ENCODE results near the gene UNCX.

UNCX gene

DNA sequence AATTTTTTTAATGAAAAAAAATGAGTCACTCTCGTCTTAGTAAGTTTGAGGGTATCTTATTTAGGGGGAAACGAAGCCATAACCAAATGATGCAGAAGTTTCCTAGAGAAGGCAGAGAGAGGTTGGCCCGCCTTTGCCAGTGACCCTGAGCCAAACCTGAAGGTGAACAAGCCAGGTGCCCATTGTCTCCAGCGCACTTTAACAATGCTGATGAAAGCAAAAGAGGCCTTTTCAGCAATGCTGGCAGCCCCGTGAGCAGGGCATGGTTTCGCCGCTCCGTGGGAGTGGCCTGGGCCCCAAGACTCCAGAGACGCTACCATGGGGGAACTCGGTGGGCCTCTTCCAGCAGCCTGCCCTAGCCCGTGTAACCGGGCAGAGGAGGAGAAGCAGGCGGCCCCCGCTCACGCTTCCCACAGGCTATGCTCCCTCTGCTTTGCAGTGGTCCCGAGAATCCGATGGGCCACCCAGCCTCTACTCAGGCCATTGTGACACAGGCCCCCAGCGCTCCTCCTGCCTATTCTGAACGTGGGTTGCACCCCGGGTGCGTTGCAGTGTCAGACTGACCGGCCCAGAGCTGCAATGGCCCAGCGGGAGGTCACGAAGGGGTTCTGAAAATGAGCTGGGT, 14.0 kb upstream of the UNCX start:
- DNase-seq (ENCODE audit: low read depth in 2 of 2): no peak

DNA sequence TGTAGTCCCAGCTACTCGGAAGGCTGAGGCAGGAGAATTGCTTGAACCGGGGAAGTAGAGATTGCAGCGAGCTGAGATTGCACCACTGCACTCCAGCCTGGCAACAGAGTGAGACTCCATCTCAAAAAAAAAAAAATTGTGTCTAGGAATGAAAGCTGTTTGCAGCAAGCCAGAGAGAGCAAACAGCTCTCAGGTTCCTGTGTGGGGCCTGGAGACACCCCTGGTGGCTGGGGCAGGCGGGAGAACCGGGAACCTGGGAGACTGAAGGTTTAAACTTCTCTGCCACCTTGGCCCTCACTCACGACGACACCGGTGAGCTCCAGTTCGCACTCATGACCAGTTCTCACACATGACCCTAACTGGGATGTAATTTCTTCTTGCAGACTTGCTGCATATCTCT, 13.2 kb upstream of the UNCX start:
- no peak for DNase-seq (ENCODE audit: low read depth in 2 of 2)

DNA sequence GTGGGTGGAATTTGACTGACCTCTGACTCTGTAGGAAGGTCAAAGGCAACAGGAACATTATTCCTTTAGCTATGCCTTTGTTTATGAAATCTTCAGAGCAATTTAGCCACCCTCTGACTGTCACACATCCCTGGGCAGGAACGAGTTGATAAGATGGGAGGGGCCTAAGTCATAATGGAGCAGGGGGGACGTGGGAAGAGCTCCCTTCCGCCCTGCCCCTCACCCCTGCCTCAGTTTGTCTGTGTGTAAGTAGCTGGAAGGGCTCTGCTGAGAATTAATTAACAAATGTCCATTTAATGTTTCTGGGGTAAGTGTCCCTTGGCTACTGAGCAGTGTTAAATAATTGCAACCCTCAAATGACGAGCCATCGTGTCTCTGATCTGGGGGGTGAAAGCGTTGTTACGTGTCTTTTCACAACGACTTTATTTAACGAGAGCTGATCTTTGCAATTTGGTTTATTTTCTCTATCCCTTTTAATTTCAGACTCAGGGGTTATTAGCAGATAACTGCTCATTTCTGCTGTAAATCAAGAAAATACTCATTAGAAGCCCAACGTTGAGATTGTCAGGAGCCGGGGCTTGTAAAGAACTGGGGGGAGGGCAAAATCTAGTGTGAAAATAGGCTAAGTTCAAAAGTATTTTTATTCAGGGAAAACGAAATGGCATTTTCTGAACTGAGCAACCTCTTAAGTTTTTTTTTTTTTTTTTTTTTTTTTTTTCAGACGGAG, 12.5 kb upstream of the UNCX start:
- no peak for DNase-seq (ENCODE audit: low read depth in 2 of 2)

DNA sequence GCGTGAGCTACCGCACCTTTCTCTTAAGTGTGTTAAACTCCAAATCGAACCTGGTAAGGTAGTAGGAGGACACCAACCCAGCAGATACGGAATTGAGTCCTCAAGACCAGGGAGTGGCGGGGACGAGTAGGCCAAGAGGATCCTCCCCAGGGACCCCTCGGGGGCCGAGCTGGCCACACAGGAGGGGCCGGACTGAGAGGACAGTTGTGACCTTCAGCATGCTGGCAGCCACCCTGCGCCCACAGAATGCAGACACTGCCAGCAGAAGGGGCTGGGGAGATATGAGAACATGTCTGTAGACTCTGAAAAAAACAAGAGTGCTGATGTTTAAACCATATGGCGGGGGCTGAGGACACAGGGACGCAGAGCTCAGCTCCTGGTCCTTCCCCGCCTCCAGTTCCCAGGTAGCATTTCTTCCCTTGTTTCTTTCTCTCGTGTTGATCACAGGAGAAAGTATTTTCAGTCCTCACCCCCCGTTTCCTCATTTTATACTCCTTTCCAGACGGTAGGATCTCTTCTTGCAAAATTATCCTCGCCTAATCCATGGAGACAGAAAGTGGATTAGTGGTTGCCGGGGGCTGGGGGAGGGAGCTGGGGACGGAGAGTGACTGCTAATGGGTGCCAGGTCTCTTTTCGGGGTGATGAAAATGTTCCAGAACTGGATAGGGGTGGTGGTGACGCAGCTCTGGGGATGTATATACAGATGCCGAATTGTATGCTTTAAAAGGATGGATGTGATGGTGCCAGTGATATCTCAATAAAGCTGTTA, 11.5 kb upstream of the UNCX start:
- no peak for DNase-seq (ENCODE audit: low read depth in 2 of 2)

DNA sequence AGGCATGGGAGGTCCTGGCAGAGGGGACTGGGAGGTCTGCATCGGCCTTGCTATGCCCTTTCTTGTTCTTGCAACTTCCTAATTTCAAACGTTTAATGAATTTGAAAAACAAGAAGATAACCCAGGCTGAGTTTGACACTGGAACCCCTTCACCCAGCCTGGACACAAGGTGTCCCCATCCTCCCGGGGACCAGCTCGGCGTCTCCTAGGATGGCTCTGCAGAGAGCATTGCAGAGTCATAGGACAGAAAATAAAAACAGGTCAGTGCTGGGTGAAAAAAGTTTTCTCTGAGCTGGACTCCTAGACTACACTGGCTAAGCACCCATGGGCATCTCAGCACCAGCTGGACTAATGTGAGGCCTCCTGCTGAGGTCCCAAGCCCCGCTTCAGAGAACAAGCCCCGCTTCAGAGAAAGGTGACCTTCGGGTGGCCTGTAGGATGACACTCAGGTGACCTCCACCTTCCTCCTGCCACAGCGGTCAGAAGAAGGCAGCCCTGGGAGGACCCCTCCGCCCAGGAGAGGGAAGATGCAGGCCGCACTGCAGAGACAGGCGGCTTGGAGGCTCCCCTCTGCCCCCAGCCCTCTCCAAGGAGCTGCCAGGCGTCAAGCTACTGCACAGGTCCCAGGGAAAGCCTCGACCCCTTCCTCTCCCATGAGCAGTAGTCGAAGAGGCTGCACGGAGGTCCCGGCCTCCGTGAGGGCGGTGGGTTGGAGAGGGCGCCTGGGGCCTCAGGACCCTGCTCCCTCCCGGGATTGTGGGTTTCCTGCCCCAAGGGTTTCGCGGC, 9.3 kb upstream of the UNCX start:
- no peak for DNase-seq (ENCODE audit: low read depth in 2 of 2)

DNA sequence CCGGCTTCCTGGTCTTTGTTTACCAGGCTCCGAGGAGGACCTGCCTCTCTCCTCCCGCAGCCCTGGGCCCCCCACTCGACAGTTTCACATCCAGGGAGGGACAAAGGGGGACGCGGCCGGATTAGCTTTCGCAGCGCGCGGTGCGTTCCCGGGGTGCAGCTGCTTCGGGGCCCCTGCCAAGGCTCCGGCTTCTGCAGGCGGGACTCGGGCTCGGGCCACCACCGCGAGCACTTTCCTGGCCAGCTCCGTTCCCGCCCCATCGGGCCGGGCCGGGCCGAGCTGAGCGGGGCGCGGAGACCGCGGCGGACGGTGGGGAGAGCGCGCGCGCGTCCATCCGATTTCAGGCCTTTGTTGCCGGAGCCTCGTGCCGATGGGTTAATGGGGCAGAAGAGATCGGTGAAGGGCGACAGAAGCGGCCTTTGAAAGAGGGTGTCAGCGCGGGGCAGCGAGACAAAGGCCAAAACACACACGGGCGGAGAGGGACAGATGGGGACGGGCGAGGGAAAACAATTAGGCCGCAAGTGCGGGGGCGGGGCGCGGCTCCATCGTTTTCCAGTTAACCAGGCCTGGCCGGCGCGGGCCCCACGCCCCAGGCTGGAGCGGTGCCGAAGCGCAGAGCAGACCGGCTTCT, 8.5 kb upstream of the UNCX start:
- no peak for DNase-seq (ENCODE audit: low read depth in 2 of 2)

DNA sequence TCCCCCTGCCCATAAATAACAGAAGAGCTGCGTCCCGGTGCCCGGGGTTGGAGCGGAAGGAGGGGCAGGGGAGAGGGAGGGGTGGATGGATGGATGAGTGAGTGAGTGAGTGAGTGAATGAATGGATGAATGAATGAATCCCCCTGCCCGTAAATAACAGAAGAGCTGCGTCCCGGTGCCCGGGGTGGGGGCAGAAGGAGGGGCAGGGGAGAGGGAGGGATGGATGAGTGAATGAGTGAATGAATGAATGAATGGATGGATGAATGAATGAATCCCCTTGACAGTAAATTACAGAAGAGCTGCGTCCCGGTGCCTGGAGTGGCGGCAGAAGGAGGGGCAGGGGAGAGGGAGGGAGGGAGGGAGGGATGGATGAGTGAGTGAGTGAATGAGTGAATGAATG, 7.6 kb upstream of the UNCX start:
- no peak for DNase-seq (ENCODE audit: low read depth in 2 of 2)

DNA sequence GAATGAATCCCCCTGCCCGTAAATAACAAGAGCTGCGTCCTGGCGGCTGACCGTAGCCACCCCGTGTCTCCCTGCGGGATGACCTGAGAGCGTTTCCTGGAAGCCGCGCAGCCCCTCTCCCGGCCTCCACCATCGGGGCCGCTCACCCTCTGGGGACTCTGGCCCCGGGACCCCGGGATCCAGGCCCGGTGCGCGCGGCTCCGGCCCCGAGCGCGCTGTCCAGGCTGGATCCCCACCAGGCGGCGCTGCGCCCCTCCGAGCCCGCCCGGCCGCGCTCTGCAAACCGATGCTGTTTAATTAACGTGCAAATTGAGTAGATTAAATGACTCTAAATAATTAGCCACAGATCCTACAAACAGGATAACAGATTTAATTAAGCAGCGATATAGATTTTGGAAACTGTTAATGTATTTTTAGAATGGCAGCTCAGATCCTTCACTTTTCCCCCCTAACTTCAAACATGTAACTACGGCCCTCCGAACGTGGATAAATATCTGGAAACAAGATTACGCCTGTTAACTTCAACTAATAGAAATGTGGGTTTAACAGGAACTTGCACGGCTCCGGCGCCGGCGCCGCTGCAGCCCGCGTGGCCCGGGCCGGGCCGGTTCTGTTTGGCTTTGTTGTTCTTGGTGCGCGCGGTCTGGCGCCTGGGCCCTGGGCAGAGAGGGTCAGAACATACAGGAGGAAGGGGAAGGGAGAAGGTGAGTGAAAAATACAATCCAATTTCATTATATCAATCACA, 7.1 kb upstream of the UNCX start:
- DNase-seq (ENCODE audit: low read depth in 2 of 2): no peak

DNA sequence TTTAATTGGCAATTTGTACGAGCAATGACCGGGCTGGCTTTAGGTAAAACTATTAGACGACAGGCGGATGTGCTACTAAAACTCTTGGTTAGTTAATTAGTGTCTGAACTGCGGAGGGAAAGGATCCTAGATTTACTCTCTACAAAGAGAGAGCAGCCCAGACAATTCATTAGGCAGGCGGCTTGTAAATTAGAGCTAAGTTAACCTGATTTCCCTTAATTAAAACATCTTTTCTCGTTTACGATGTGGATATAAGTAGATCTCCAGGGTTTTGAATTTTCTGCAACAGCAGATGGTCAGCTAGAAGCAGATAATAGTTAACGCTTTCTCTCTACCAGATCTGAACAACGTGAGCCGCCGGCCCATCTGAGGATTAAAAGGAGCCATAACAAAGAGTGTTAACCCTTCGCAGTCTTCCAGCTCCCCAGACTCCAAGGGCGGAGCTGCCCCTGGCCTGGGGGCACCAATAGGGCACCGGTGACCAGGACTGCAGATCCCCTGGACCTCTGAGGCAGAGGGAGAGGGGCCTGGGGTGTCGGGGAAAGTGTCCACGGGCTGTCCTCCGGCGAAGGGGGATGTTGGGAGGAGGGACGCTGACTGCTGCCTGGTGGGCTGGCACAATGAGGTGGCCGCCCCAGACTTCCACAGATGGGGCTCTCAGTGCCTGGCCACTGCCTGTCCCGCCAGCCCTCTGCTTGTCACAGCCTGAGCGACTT, 6.3 kb upstream of the UNCX start:
- DNase-seq (ENCODE audit: low read depth in 2 of 2): no peak

DNA sequence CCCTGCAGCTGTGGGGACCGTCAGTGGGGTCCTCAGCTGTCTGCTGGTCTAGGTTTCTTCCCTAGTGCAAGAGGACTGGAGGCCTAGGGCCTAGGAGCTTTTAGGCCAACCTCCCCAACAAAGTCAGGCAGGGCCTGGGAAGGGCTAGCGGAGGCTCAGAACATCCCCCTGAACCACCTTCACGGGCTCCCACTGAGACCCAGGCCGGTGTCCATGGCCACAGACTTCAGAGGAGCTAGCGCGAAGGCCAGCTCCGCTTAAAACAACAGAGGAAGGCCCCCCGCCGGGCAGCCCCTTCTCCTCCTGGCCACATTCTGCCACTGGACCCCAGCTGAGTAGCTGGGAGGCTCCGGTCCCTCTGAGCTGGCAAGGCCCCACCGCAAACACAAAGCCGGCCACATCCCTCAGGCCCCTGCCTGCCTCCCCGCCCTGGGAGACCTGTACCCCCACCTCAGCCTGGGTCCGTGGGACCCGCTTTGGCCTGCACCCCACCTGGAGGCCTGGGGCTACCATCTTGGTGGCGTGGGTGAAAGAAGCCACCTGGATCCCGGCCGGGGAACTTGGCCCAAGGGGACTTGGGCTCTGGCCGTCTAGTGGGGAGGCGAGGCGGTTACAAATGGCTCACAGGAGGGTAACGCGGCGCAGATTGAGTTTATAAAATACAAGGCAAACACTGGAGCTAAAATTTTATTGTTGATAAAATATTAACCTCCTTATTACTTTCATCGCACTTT, 5.4 kb upstream of the UNCX start:
- DNase-seq (ENCODE audit: low read depth in 2 of 2): no peak

DNA sequence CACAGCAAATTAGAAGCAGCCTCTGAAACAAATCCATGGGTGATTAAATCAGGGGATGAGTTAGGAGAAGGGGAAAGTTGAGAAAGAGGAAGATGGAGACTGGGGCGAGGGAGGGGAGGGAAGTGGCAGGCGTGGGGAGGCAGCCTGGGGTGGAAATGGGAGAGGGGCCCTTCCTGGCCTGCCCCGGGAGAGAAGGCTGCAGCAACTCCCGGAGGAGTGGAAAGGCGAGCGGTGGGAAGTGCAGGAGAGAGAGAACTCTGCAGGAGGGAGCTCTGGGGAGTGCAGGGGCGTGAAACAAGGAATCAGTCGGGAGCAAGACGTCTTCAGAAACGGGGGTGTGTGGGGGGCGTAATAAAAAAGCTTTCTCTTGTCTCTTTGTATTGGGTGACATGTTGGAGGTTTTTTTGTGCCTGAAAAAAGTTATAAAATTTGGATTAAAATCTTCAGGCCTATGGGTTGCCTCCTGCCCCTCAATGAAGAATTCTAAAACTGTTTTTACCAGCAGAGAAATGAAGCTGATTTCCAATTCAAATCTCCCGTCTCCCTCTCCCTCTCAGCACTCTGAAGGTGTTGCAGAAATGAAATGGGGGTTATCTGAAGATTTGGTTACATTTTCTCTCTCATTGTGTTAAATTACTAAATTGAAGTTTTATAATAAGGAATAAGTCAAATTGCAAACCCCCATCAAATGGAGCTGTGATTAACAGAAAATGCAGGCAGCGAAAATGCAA, 4.7 kb upstream of the UNCX start:
- no peak for DNase-seq (ENCODE audit: low read depth in 2 of 2)

DNA sequence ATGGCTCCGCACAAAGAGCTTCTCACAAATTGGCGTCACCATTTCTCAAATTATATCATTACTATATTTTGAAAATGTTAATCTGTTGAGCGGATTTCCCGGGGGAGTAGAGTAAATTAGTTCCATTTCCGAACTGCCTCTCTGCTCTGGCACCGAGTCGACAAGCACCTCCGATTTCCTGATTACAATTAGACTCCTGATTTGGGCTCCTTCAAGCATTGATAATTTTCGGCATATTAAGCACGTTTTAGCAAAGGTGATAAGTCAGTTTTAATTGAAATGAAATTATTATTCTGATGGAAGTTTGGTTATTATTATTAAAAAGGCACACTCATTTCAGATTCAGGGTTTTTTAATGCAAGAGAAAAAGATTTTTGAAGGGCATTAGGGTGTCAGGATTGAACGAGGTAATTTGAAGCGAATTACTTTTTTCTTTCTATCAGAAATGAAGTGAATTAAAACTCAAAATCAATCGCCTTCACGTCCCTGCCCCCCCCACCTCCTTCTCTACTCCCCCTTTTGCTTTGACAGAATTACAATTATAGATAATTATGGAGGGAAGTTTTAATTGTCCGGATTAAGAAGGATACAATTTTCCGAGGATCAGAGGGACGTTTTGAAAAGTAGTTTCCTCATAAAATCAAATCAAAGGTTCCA, 4.0 kb upstream of the UNCX start:
- DNase-seq (ENCODE audit: low read depth in 2 of 2): no peak

DNA sequence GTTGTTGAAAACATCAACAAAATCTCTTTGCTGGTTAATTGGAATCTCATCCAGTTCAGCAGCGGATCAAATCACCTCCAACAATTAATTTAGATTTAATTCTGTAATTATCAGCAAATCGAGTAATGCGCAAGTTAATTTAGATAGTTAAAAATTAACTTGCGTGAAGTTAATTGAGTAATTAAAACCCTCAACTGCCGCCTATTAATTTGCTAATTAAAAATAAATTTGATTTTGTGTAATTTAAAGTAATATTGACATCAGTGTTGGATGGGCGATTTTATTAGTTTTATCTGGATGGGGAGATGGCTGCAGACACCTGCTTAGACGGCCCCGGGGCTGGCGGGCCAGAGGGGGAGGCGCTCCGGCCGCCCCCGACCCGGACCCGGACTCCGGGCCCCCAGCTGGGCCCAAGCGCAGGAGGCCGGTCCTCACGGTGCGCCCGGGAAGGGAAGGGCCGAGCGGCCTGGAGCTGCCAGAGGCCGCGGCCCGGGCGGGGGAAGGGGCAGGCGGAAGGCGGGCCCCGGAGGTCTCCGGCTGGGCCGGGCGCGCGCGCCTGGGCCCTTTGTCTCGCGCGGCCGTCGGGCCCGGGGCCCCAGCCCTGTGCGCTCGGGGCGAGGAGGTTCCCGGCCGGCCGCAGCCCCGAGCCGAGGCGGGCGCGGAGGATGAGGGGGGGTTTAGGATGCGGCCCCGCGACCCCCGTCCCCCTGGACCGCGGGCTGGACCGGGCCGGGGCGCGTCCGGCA, 3.3 kb upstream of the UNCX start:
- DNase-seq (ENCODE audit: low read depth in 2 of 2): no peak

DNA sequence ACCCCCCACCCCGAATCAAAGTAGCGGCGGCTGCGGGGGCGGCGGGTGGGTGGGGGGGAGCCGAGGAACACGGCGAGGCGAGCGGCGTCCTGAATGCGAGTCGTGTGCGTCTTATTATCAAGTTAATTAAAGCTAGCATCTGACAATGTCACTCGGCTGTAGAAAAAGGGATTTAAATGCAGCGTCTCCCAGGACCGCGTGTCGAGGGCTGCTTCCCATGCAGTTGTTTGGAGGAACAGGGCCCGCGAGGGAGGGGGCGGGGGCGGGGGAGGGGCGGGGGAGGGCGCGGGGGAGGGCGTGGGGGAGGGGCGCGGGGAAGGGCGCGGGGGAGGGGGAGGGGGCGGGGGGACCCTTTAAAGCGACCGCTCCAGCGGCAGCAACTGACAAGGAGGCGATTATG, 2.7 kb upstream of the UNCX start:
- DNase-seq (ENCODE audit: low read depth in 2 of 2): no peak

DNA sequence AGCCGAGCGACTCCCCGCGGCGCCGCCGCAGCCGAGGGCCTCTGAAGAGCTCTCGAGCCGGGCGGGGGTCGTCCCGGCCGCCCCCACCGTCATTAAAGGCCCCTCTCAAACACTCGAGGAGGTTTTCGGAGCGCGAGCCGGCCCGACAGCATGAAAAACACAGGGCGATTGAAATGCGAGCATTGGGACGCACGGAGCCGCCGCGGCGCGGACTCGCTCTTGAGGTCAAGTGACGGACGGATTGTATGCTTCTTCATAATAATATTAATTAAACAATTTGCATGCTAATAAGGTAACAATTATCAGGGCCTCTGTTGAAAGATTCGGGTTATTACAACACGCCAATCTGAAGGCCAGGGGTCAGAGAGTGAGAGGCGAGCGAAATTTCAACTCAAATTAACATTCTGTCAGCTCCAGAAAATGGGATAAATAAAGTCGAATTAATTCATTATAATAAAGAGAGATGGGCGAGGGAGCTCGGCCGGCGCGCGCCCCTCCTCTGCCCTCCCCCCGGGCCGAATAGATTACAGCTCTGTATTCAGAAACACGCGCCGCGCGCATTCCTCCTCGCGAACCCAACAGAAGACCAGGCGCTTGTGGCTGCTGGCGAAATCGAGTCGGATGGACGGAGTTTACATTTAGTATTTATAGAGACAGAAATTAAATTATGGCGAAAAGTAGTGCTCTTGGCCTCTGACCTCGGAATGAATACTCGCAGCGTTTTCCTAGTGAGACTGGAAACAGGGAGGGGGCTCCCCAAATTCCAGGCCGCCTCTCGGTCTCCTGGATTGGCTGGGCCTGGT, 2.1 kb upstream of the UNCX start:
- DNase-seq (ENCODE audit: low read depth in 2 of 2): no peak

DNA sequence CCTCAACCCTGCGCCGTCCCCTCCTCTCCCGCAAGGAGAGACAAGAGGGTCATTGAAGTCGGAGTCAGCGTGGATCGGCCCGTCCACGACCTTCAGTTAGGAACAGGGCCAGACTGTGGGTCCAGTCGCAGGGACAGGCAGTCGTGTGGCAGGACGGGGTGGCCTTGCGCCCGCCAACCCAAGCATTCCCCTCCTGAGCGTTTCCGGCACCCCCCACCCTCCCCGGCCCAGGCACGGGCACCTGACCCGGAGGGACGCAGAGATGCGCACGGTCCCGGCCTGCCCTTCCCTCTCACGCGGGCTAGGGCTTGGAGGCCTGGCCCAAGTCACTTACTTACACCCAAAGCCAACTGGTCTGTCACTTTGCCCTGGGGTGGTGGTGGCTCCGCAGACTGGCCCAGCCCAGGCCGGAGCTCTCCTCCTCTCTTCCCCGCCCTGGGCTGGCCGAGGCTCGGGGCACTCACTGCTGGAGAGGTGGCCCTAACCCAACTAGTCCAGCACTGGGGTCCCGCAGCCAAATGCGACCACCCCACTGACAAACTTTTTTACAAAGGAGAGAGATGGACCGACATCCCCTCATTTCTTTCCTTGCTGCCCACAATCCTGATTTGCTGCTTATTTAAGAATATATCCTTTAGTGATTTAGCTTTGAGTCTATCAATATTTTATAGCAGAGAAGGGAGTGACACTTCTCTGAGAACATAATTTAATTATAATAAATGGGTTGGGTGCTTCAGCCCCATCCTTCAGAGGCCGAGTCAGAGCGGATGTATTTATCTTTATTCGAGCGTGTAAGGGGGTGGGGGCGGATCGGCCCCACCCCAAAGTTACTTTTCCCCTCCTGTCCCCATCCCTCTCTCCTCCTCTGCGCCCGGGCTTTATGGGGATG, 1.2 kb upstream of the UNCX start:
- DNase-seq (ENCODE audit: low read depth in 2 of 2): no peak
